Measurements from ENCODE around the gene HMCN2. TPM values are rescaled to one million over a fixed set of nuclear protein-coding genes. Genes with fewer than 3 reads are reported as not detected.

The HMCN2 gene
- total RNA-seq, 2 experiments from 2014 or later = not detected

GRCh38 chr9:130225586-130225985 lies 40.0 kb upstream of the HMCN2 start:
- no peaks in the 10 kb centered on the region for H3K9me2 ChIP-seq (ENCODE audit: insufficient read depth, low read length)
- H2AFZ ChIP-seq (ENCODE audit: low read length) = no peak overlapping the region
- H3K9me3 ChIP-seq (ENCODE audit: low read length) = 0 out of 2 replicates have a peak, but pooled peaks cover 6% of the 10 kb centered on the region
- H3K27ac ChIP-seq (ENCODE audit: low read depth, low read length, poor library complexity, severe bottlenecking) = no peak overlapping the region
- no peaks in the 10 kb centered on the region for H3K79me2 ChIP-seq (ENCODE audit: insufficient read depth, low read depth, low read length)
- CTCF ChIA-PET (ENCODE audit: unreplicated experiment) = no interaction called here
- H3K4me3 ChIP-seq (ENCODE audit: low read depth, low read length, poor library complexity, severe bottlenecking) = no peak overlapping the region
- H3K36me3 ChIP-seq (ENCODE audit: insufficient read depth, low read length) = no peaks in the 10 kb centered on the region
- POLR2A ChIA-PET = no interaction called here
- no peaks in the 10 kb centered on the region for H4K20me1 ChIP-seq (ENCODE audit: insufficient read depth, low read length)
- no peak for DNase-seq (ENCODE audit: low spot score)
- no peak overlapping the region for H3K4me2 ChIP-seq (ENCODE audit: low read length)
- H3K4me1 ChIP-seq (ENCODE audit: insufficient read depth, low read length, poor library complexity, severe bottlenecking) = no peaks in the 10 kb centered on the region
- TF ChIP-seq EZH2phosphoT487 (IDR thresholded peaks at IDR 0.05; ENCODE audit: borderline replicate concordance, low read depth, low read length) (no peak), CTCF (conservative IDR thresholded peaks at IDR 0.05; ENCODE audit: low read length) (no peak)
- intact Hi-C loops (cut with micrococcal nuclease; ENCODE audit: unreplicated experiment) = no loop called here
- BruUV-seq (replicated peaks) = no TSS peak

GRCh38 chr9:130226112-130226511 lies 39.4 kb upstream of the HMCN2 start:
- no peaks in the 10 kb centered on the region for H3K79me2 ChIP-seq (ENCODE audit: insufficient read depth, low read depth, low read length)
- no peak for DNase-seq (ENCODE audit: low spot score)
- H3K4me1 ChIP-seq (ENCODE audit: insufficient read depth, low read length, poor library complexity, severe bottlenecking) = no peaks in the 10 kb centered on the region
- BruUV-seq (replicated peaks) = no TSS peak
- intact Hi-C loops (cut with micrococcal nuclease; ENCODE audit: unreplicated experiment) = no loop called here
- no peaks in the 10 kb centered on the region for H3K36me3 ChIP-seq (ENCODE audit: insufficient read depth, low read length)
- no peaks in the 10 kb centered on the region for H3K9me2 ChIP-seq (ENCODE audit: insufficient read depth, low read length)
- 0 out of 2 replicates have a peak, but pooled peaks cover 6% of the 10 kb centered on the region for H3K9me3 ChIP-seq (ENCODE audit: low read length)
- H4K20me1 ChIP-seq (ENCODE audit: insufficient read depth, low read length) = no peaks in the 10 kb centered on the region
- H2AFZ ChIP-seq (ENCODE audit: low read length) = no peak overlapping the region
- no peak overlapping the region for H3K4me2 ChIP-seq (ENCODE audit: low read length)
- TF ChIP-seq CTCF (conservative IDR thresholded peaks at IDR 0.05; ENCODE audit: low read length) (no peak), EZH2phosphoT487 (IDR thresholded peaks at IDR 0.05; ENCODE audit: borderline replicate concordance, low read depth, low read length) (no peak)
- POLR2A ChIA-PET = no interaction called here
- CTCF ChIA-PET (ENCODE audit: unreplicated experiment) = no interaction called here
- H3K4me3 ChIP-seq (ENCODE audit: low read depth, low read length, poor library complexity, severe bottlenecking) = no peak overlapping the region
- no peak overlapping the region for H3K27ac ChIP-seq (ENCODE audit: low read depth, low read length, poor library complexity, severe bottlenecking)

- no peak overlapping the region for H3K4me2 ChIP-seq (ENCODE audit: low read length)
- no TSS peak for BruUV-seq (replicated peaks)
- H2AFZ ChIP-seq (ENCODE audit: low read length) = no peak overlapping the region
- TF ChIP-seq EZH2phosphoT487 (IDR thresholded peaks at IDR 0.05; ENCODE audit: borderline replicate concordance, low read depth, low read length) (no peak), CTCF (conservative IDR thresholded peaks at IDR 0.05; ENCODE audit: low read length) (no peak)
- ChIA-PET POLR2A (no interaction called here), CTCF (ENCODE audit: unreplicated experiment) (no interaction called here)
- H3K4me3 ChIP-seq (ENCODE audit: low read depth, low read length, poor library complexity, severe bottlenecking) = no peak overlapping the region
- H3K36me3 ChIP-seq (ENCODE audit: insufficient read depth, low read length) = no peaks in the 10 kb centered on the region
- H3K4me1 ChIP-seq (ENCODE audit: insufficient read depth, low read length, poor library complexity, severe bottlenecking) = no peaks in the 10 kb centered on the region
- no peak overlapping the region for H3K27ac ChIP-seq (ENCODE audit: low read depth, low read length, poor library complexity, severe bottlenecking)
- H3K79me2 ChIP-seq (ENCODE audit: insufficient read depth, low read depth, low read length) = no peaks in the 10 kb centered on the region
- no peaks in the 10 kb centered on the region for H4K20me1 ChIP-seq (ENCODE audit: insufficient read depth, low read length)
- intact Hi-C loops (cut with micrococcal nuclease; ENCODE audit: unreplicated experiment) = no loop called here
- no peak for DNase-seq (ENCODE audit: low spot score)
- H3K9me2 ChIP-seq (ENCODE audit: insufficient read depth, low read length) = no peaks in the 10 kb centered on the region
- 0 out of 2 replicates have a peak, but pooled peaks cover 6% of the 10 kb centered on the region for H3K9me3 ChIP-seq (ENCODE audit: low read length)
Measured at GRCh38 chr9:130227833-130228232, 37.7 kb upstream of the HMCN2 start.

Measured in OCI-LY7 (cell line).